ENCODE results near the gene PLPPR5.
"Not testable (repeated sequence)": the region's sequence is repeated elsewhere in the genome, so short reads cannot be mapped to it uniquely, and the experiment has no call there.

The PLPPR5 gene, protein sequence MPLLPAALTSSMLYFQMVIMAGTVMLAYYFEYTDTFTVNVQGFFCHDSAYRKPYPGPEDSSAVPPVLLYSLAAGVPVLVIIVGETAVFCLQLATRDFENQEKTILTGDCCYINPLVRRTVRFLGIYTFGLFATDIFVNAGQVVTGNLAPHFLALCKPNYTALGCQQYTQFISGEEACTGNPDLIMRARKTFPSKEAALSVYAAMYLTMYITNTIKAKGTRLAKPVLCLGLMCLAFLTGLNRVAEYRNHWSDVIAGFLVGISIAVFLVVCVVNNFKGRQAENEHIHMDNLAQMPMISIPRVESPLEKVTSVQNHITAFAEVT

DNA sequence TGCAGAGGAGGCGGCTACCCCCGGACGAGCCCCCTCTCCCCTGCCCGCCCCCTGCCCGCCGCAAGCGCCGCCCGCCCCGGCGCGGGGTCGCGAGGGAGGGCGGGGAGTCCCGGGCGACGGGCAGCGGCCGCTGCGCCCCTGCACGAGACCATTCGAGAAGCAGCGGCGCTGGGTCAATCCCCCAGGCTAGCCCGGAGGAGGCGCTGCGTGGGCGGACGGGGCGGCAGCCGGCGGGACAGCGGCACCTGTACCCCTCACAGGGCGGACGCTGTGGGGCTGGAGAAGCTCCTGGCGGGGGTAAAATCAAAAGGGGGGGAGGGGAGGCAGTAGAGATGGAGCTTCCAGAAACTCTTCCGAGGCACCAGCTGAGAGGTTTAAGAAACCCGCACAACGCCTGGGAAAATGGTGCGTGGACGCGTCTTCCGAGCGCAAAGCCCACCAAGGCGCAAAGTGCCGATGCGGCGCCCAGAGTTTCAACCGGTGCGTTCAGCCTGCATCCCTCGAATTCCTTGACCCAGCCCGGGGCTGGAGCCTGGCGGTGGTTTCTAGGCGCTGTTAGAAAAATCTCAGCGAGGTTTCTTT lies at the start of gene PLPPR5:
Gene PLPPR5, minus strand, starts transcription at position 1 of the 582 bp plus-strand sequence. CDS start 190 bp downstream, outside the sequence.
- no peak for DNase-seq

DNA sequence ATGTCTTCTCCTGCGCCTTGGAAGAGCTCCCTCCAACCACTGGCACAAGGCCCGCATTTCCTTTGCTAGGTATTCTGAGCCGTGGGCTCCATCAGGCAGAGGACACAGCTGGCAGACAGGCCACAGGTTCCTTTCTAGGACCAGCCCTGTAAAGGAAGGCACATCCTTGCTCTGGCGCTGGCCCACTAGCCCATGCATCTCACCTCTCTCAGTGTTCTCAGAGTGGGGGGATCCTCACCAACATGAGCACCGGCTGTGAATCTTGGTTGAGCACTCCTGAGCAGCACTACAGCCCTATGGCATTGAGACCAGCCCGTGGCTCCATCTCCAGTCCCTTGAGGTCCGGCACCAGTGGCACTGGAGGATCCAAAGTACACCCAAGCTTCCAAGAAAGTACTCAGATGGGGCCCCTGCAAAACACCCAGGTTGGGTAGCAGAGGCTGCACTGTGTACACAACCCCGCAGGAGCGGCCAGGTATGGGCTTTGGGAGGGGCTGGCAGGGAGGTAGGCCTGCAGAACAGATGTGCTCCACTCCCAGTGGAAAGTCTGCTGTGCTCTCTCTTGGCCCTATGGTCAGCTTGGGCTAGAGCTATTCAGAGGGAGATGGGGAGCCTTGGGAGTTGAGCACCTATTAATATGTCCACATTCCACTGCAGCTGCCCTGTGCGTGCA lies 47.1 kb upstream of the PLPPR5 start:
- no peak for DNase-seq

DNA sequence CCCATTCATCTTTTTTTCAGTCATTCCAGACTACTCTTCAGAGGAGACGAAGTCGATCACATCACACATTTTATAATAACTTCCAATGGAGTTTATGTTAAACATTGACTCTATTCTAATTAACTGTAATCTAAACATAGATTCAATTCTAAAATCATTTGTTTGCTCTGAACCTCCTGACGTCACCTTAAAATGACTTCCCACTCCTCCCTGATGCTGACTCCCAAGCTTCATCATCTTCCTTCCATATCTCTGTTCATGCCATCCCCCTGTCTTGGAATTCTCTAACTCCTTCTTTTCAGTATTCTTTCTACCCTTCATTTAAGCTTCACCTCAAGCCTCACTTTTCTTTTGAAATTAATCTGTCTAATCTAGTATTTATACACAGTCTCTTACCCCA lies 45.1 kb upstream of the PLPPR5 start:
- no peak for DNase-seq

DNA sequence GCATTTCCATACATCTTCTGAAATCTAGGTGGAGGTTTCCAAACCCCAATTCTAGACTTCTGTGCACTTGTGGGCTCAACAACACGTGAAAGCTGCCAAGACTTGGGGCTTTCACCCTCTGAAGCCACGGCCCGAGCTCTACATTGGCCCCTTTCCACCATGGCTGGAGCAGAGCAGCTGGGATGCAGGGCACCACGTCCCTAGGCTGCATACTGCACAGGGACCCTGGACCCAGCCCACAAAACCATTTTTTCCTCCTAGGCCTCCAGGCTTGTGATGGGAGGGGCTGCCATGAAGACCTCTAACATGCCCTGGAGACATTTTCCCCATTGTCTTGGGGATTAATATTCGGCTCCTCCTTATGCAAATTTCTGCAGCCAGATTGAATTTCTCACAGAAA lies 32.1 kb upstream of the PLPPR5 start:
- DNase-seq = not testable (repeated sequence)

DNA sequence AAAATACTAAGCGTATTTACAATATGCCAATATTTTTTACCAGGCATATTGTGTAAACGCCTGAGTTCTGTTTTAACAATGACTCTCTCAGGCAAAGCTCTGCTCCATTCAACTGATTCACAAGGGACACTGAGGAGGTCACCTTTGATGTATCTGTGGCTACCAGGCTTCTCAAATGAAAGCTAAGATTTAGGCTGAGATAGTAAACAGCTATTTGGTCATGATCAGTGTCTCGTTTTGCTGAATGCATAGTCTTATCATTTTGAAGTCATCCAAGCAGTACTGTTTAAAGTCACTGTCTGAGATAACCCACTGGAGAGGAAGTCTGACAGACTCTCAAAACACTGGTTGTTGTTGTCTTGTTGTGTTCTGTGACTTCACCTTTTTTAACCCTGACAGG lies 13.7 kb upstream of the PLPPR5 start:
- DNase-seq = no peak

DNA sequence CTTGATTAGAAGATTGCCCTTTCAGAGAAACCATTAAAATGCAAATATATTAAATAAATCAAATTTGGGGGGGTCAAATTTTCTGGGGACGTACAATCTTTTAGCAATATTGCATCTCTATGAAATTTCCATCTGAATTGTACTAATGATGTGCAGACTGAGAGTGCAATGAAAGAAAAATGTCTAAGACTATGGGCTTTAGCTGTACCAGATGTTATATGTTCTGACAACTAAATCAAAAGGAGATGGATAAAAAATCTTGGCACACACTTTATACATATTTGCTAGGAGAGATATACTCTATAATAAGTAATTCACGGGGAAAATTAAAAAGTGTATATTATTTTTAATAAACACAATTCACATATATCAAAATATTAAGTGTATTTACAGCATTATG lies 13.0 kb upstream of the PLPPR5 start:
- no peak for DNase-seq

DNA sequence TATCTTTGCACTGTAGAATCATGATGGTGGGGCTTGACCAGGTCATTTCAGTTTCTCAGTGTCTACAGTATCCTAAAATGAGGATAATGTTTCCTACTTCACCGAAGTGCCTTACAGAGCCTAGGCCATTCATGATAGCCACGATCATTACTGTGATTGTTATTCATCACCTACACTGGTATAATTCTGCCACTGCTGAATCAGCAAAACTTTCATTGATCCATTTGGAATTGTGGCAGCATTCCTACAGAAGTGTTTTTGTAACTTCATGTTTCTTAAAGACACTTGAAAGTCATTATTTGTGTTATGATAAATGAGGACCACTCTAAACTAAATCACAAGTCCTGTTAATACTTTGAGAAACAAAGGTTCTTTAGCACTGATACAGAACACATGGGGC lies 6.0 kb upstream of the PLPPR5 start:
- no peak for DNase-seq

DNA sequence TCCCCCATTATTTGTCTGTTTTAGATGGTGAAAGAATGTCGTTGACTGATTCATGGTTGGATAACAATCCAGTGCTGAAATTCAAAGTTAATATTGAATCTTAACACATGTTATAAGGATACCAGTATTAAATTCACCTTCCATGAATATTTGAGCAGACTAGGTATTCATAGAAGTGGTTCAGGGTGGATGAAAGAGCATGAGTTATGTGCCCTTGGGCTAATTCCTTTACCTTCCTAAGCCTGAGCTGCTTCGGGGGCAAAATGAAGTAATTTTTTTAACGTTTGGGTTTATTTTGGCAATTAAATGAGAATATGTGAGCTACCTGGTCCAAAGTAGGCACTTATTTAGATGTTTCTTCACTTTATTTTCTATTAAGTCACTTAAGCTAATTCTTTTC lies 2.7 kb upstream of the PLPPR5 start:
- DNase-seq = no peak

DNA sequence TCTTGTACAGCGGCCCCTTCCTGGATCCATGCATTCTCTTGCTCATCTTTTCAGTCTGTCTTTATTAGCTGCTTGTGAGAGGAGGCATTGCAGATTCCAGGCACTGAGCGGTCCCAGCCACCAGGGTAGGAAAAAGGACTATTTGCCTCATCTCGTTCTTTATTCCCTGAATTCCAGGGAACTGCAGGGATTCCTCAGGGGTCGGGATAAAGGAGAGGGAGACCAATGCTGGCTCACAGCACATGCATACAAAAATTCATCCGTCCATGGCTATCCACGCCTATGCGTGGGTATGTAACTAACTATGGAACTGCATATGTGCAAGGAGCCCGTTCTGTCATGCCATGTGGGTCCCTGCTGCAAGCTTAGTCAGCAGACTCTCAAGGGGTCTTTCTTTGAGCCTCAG lies 879 bp upstream of the PLPPR5 start:
- DNase-seq = no peak

DNA sequence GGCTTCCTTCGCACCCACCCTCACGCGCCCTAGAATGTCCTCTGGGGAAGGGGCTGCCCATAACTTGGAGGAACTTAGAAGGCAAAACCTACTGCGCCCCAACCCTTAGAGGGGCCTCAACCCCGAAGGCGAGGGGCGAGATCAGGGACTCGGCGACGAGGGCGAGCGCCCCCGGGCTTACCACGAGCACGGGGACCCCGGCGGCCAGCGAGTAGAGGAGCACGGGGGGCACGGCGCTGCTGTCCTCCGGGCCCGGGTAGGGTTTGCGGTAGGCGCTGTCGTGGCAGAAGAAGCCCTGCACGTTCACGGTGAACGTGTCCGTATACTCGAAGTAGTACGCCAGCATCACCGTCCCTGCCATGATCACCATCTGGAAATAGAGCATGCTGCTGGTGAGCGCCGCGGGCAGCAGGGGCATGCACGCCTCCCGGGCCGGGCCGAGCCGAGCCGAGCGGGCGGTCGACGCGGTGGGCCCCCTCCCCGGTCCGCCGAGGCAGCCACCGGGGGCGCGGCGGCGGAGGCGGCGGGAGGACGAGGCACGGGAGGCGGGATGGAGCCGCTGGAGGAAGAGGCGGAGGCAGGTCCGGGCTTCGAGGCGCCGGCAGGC lies 304 bp downstream of the PLPPR5 start:
- DNase-seq = no peak

DNA sequence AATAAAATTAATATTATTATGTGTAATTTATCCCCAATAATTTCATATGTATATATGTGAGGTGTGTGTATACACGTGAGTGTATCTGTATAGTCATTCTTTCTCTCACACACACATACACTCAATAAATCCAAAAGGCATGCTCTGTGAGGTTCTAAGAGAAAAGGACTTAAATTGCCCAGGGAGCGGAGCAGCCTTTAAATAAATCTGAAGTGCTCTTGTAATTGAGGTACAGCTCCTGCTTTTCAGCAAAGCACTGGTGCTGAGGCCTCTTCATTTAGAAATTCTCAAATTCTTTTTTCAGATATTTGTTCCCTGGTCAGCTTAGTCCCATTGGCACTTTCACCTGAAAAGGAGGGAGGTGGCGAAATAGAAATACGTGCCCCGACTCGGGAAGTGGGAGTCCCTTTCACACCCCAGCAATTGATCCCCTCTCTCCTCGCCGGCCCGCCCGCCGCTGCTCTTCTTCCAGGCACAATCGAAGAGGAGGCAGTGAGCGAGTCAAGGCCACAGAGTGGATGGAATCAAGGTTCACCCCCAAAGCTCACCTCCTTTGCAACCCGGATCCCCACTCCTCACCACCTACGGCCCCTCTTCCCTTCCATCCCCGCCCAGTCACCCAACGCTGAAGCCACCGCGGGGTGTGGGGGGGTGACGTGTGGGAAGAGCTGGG lies 944 bp downstream of the PLPPR5 start:
- no peak for DNase-seq

DNA sequence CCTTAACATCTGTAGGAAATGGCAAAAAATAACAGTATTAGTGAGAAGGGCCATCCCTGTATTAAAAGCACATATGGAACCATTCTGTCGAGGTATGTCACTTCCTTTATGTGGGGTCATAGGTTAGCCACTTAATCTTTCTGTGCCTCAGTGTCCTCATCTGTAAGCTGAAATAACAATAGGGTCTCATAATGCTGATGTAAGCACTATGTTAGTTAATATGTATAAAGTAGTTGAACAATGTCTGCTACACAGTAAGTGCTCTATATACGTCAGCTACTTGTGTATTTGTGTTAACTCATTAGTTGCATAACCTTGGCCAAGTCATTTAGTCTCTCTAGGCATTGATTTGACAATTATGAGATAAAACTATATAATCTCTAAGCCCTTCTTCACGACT lies 11.8 kb downstream of the PLPPR5 start:
- no peak for DNase-seq

DNA sequence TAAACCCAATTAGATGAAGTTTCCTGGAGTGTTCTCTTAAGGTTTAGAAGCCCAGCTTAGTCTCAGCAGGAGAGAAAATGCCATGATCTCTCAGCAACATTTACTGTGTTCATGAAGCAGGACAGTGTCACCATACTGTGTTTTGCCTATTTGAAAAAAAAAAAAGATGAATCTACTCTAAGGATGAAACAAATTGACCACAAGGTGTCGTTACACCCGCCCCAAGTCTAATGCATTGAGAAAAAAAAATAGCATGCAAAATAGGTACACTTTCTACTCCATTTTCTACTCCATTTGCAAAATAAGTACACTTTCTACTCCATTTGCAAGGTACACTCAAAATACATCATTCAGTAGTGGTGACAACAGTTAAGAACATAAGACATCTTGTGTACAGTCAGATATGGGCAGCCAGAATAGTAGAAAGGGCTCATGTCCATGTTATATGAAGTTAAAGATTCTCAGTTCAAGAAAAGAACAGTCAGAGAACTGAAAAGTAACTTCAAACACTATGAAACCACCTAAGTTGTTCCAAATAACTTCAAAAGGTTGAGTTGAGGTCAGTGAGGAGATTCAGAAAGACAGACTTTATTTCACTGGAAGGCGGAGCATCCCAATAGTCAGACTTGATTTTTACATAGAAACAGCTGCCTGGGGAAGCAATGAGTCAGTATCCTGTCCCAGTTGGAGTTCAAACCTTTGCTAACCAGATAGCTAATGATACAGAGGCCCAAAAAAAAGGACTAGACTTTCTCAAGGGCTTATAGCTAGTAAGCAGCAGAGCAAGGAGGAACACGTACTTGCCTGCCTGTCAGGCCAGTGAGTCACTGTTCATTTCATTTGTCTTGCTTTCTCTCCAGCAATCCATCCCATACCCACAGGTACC lies 13.3 kb downstream of the PLPPR5 start:
- no peak for DNase-seq

DNA sequence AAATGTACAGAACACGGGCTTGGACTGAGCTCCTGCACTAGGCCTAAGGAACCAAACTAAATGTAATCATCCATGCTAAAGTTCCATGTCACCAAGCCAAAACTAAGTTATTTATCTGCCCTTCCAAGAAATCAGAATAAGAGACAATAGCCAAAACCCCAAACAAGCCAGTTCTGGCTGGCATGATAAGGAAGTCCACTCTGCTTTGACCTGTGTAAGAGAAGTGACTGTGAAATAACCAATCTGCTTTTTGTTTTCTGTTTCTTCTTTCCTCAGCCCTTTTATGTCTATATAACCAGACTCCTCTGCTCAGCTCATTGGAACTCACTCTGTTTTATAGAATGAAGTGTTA lies 15.1 kb downstream of the PLPPR5 start:
- DNase-seq = no peak

DNA sequence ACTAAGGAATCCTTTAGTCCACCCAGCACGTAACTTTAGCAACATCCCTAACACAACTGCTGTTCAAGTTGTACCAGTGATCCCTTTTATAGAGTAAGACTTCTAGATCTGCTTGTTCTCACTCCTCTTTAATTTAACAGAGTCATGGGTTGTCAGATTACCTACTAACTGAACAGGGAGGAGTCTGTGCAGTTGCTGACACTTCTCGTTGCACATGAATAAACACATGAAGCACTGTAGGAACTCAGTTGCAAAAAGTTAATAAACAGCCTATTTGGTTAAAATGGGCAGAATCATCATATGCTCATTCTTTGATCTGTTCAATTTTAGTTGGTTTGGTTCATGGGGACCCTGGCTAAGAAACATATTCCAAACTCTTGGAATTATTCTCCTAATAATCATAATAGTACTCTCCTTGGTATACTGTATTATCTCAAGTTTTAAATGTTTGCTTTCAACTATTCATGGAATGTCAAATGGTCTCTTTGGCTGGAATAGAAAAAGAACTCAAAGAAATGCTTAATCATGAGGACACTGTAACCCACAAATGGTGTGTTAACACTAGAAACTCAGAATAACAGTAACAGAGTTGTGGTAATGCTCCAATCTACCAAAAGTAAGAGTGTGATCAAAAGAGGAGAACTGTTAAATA lies 15.6 kb downstream of the PLPPR5 start:
- no peak for DNase-seq

DNA sequence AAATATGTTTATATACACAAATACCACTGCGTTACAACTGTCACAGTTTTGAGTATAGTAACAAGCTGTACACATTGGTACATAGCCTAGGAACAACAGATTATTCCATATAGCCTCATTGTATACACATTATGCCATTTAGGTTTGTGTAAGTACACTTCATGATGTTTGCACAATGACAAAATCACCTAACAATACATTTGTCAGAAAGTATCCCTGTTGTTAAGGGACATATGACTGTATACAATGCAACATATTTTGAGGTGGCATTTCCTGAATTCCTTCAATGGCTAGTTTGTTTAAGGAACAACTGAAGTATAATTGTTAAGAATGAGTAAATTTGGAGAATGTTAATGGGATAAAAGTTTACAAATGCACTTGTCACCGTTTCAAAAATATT lies 19.0 kb downstream of the PLPPR5 start:
- DNase-seq = no peak

DNA sequence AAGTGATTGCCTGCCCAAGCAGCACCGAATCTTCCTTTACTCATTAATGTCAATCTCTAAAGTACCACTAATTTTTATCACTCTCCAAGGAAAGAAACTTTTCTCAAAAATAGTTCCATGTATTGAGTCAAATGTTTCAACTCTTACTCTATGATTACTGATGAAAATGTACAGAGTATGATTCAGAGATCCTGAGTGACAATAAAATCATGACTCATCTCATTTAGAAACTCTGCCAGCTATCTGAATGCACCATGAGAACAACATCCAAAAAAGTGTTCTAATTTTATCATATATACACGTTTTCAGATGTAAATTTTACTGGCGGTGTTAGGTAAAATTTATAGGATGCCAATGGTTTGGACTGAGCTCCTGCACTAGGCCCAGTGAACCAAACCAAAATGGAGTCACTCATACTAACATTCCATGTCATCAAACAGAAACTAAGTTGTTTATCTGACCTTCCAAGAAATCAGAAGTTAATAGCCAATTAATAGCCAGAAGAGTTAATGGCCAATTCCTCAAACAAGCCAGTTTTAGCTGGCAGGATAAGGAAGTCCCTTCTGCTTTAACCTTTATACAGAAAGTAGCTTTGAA lies 22.6 kb downstream of the PLPPR5 start:
- no peak for DNase-seq

DNA sequence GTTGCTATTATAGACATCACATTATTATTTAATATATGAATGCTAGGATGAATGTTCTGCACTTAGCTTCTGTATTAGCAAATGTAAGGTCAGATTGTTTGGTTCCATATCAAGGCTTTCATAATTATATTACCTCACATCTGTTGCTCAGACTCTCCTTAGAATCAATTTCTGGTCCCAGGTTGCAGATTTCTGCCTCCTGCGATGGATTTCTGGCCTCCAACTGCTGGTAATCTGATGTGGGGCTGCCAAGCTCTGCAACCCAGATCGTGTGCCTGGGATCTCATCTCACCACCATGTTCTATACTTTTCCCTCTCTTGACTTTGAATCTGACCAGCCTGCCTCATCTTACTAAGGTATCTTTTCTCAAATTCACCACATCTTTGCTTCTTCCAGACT lies 25.2 kb downstream of the PLPPR5 start:
- no peak for DNase-seq

DNA sequence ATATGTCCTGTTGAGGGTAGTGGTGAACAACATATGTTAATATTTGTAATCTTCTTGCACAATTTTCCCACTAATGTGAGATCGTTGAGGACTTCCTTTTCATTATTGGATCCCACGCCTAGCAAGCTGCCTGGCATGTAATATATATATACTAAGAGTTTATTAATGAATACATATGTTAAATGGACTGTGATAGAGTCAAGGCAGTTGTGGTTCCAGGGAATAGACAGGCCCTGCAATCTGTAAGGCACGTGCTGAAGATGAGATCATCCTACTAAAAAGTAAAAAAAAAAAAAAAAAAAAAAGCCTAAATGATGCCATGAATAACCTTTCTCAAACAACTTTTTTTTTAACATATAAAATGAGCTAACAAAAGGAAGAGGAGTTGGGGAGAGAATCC lies 28.9 kb downstream of the PLPPR5 start:
- no peak for DNase-seq

DNA sequence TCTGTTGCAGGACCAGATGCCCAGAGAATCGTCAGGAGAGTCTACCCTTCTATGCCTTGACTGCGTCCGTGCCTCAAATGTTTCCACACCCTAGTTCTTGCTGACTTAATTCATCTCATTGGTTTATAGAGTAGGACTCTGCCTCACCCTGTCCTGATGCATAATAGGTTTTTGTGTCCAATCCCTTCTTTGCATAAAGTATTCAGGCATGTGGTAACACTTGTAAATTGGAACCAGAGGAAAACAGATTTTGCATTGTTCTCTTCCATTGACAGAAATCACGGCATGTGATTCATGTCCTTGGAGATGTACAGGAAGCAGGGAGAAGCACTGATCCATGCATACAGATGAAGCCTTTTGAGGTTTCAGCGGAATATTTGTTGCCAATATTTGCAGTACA lies 29.5 kb downstream of the PLPPR5 start:
- DNase-seq = no peak

DNA sequence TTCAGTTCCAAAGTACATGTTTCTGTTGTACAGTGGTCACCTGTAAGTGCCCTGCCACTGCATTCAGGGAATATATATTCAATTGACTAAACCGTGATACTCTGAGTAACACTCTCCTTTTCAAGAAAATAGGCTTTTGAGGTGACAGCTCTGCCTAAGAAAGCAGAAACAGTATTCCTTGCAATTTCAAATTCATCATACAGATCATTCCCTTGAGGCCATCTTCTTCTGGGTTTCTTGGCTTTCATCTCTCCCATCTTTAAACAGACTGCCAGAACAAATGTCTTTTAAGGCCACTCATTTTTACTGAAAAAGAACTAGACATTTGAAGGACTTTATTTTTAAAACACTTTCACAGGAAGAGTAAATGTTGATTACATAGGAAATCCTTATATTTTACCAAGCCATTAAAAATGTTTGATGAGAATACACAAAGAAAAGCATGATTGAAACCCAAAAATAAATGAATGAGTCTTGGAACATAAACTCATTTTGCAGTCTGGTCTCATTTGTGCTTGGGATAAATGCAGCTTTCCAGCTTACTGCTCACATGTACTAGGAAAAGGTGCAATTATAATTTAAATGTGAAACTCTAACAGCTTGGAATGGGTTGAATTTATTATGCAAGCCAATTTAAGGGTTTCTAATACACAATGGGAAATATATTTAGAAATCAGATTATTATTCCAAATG lies 34.7 kb downstream of the PLPPR5 start:
- DNase-seq = no peak
